Stimulated activated CD4-positive, alpha-beta T cell treated with anti-CD3 and anti-CD28 coated beads, Interleukin-2, amount 100 ng/mL, for 4 hours (primary cell): ENCODE measurements around the gene STPG1.

Experiments
- DNase-seq: peaks from one replicate; pipeline ENCODE4 v3.0.0-alpha.2; 2020; ENCODE audit warnings: low read depth

Gene STPG1

GRCh38 chr1:24426744-24427544 is 13.4 kb upstream of the STPG1 start:
- DNase-seq = no peak

- no peak for DNase-seq
These were observed 12.3 kb upstream of the STPG1 start for GRCh38 chr1:24425922-24426321.

- DNase-seq = no peak
These were observed 11.9 kb upstream of the STPG1 start for GRCh38 chr1:24425441-24425840.

GRCh38 chr1:24424990-24425389 is 11.4 kb upstream of the STPG1 start:
- DNase-seq = no peak

GRCh38 chr1:24424207-24424606 is 10.6 kb upstream of the STPG1 start:
- no peak for DNase-seq

GRCh38 chr1:24421502-24421901 is 7.9 kb upstream of the STPG1 start:
- DNase-seq = no peak

GRCh38 chr1:24420547-24420946 is 7.0 kb upstream of the STPG1 start:
- DNase-seq = no peak

- no peak for DNase-seq
These were observed 5.5 kb upstream of the STPG1 start for GRCh38 chr1:24418898-24419628.

- no peak for DNase-seq
These were observed 4.1 kb upstream of the STPG1 start for GRCh38 chr1:24417681-24418080.

- DNase-seq = no peak
These were observed 3.2 kb upstream of the STPG1 start for GRCh38 chr1:24416666-24417391.

GRCh38 chr1:24415910-24416665 is 2.5 kb upstream of the STPG1 start:
- no peak for DNase-seq

GRCh38 chr1:24415334-24415909 is 1.8 kb upstream of the STPG1 start, which contains the start of gene NIPAL3:
Gene NIPAL3, plus strand, starts transcription at chr1:24415802. Its CDS starts 3,746 bp downstream, at chr1:24419548.
- DNase-seq = peak; percentile 97

- no peak for DNase-seq
These were observed 1.3 kb upstream of the STPG1 start for GRCh38 chr1:24414775-24415333.

GRCh38 chr1:24412408-24412807 is 1.2 kb downstream of the STPG1 start:
- no peak for DNase-seq

GRCh38 chr1:24411963-24412362 is 1.6 kb downstream of the STPG1 start:
- DNase-seq = no peak

GRCh38 chr1:24410750-24411149 is 2.8 kb downstream of the STPG1 start:
- no peak for DNase-seq

- no peak for DNase-seq
These were observed 4.0 kb downstream of the STPG1 start for GRCh38 chr1:24409535-24409934.

- no peak for DNase-seq
These were observed 6.8 kb downstream of the STPG1 start for GRCh38 chr1:24406788-24407187.

GRCh38 chr1:24403806-24404205 is 9.8 kb downstream of the STPG1 start:
- no peak for DNase-seq

GRCh38 chr1:24400065-24400464 is 13.5 kb downstream of the STPG1 start:
- no peak for DNase-seq

GRCh38 chr1:24393892-24394291 is 19.7 kb downstream of the STPG1 start:
- DNase-seq = no peak
